ENCODE measurements around the gene ZBTB16. TPM values are rescaled to one million over a fixed set of nuclear protein-coding genes. Genes with fewer than 3 reads are reported as not detected.

Gene ZBTB16
- total and polyA plus RNA-seq, 2 donors (not counting 3 experiments of a cell fraction or from before 2014, with no cell fraction given): 9.8 to 20.3 TPM

DNA sequence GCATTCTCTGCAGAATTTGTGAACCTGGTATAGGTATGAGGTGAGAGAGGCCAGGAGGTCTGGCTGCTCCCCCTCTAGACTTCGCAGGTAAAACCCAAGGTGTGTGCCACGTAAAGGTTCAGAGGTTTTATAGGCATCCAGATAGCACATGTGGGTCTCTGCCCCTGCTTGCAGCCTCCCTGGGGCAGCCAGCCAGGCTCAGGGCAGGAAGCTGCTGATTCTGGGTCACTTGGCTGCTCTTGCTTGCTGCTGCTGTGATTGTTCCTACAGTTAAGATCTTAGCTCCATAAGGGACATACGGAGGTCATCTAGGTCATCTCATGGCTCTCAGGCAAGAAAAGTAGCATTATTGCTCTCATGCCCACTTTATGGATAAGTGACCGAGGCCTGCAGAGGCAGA is 30.2 kb downstream of the ZBTB16 start:
- CTCF ChIA-PET: interaction anchor here (1.2 to 1.5 kb wide), 3 partner anchors 9 to 54 kb away, joined by 4 read pairs; no protein-coding TSS in a partner anchor
- dilution Hi-C loops (cut with MboI; ENCODE audit: extremely low pct_ligation_motif_present, low sequenced_read_pairs): no loop called here

DNA sequence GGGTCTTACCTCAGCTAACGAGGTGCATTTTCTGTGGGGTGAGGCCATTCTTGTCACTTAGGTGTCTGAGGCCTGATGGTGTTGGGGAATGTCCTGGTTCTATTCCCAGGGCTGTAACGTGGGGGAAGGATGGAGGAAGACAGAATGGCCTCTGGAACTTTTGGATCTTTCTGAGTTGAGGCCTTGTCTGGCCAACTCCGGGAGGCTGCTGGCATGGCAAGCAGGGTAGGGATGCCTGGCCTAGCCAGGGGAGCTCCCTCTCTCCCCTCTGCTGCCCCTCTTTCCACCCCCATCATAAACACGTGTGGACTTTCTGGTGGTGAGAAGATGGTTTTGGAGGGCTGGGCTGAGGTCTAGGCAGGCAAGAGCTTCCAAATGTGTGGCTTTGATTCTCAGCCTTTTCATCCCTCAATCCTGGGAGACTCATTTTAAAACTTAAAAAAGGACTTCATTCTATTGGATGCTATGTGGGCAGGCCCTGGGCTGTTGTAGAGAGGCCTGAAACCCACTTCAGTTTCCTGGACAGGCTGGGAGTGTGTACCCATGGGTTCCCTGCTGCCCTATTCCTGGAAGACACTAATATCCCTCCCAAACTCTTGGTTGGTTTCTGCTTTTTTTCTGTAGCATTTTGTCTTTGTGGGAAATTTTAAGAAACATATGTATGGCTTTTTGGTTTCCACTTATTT is 30.9 kb downstream of the ZBTB16 start:
- DNase-seq (ENCODE audit: low read depth, low spot score): no peak
- CTCF ChIA-PET: interaction anchor here (1.2 to 1.5 kb wide), 3 partner anchors 10 to 55 kb away, joined by 4 read pairs; no protein-coding TSS in a partner anchor
- H2AFZ ChIP-seq (ENCODE audit: low read depth, low read length): no peak overlapping the region
- H3K27me3 ChIP-seq (ENCODE audit: control insufficient read depth in 2 of 2, insufficient read depth in 2 of 2, low read length in 2 of 2): no peaks in the 10 kb centered on the region
- H3K9me3 ChIP-seq (replicated peaks; ENCODE audit: control insufficient read depth, insufficient read depth, low read length): no peaks in the 10 kb centered on the region
- H3K9ac ChIP-seq (replicated peaks; ENCODE audit: extremely low read depth, insufficient read depth, low read length): no peak overlapping the region
- intact Hi-C loops (cut with micrococcal nuclease) (no loop called here), dilution Hi-C loops (cut with MboI; ENCODE audit: extremely low pct_ligation_motif_present, low sequenced_read_pairs) (no loop called here)
- peaks cover 29% of the 10 kb centered on the region for H3K4me1 ChIP-seq (ENCODE audit: control insufficient read depth, extremely low read depth, insufficient read depth, low read length)
- no peak for FAIRE-seq
- H3K36me3 ChIP-seq (ENCODE audit: control insufficient read depth in 2 of 2, extremely low read depth in 1 of 2, insufficient read depth in 2 of 2, low read length in 2 of 2): no peaks in the 10 kb centered on the region
- BruUV-seq (replicated peaks): no TSS peak
- no peaks in the 10 kb centered on the region for H4K20me1 ChIP-seq (replicated peaks; ENCODE audit: control insufficient read depth, extremely low read depth, insufficient read depth, low read length)
- H3K79me2 ChIP-seq (ENCODE audit: control insufficient read depth, insufficient read depth, low read length): no peaks in the 10 kb centered on the region
- TF ChIP-seq FOS (IDR thresholded peaks at IDR 0.05; ENCODE audit: borderline replicate concordance, insufficient read depth, low read length) (no peak), GATA2 (IDR thresholded peaks at IDR 0.05; ENCODE audit: insufficient read depth, insufficient read length, low read depth, low read length) (no peak), POLR2A (IDR thresholded peaks at IDR 0.05; ENCODE audit: low read depth, low read length) (no peak), JUN (IDR thresholded peaks at IDR 0.05; ENCODE audit: borderline replicate concordance, insufficient read depth, insufficient read length, low read depth) (no peak), POLR2AphosphoS5 (IDR thresholded peaks at IDR 0.05; ENCODE audit: insufficient read depth, low read depth, low read length) (no peak), MYC (IDR thresholded peaks at IDR 0.05; ENCODE audit: low read depth, low read length) (no peak)
- TF ChIP-seq, protein P1, sequence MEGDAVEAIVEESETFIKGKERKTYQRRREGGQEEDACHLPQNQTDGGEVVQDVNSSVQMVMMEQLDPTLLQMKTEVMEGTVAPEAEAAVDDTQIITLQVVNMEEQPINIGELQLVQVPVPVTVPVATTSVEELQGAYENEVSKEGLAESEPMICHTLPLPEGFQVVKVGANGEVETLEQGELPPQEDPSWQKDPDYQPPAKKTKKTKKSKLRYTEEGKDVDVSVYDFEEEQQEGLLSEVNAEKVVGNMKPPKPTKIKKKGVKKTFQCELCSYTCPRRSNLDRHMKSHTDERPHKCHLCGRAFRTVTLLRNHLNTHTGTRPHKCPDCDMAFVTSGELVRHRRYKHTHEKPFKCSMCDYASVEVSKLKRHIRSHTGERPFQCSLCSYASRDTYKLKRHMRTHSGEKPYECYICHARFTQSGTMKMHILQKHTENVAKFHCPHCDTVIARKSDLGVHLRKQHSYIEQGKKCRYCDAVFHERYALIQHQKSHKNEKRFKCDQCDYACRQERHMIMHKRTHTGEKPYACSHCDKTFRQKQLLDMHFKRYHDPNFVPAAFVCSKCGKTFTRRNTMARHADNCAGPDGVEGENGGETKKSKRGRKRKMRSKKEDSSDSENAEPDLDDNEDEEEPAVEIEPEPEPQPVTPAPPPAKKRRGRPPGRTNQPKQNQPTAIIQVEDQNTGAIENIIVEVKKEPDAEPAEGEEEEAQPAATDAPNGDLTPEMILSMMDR (IDR thresholded peaks at IDR 0.05; ENCODE audit: extremely low read depth in 1 of 2, insufficient read depth in 1 of 2, low read depth in 1 of 2, low read length in 2 of 2): no peak
- POLR2A ChIA-PET: no interaction called here
- H3K9me1 ChIP-seq (replicated peaks; ENCODE audit: control insufficient read depth, extremely low read depth, insufficient read depth, low read length): no peaks in the 10 kb centered on the region
- no peak overlapping the region for H3K27ac ChIP-seq (ENCODE audit: insufficient read depth, low read depth, low read length)
- H3K4me3 ChIP-seq (replicated peaks in 1 of 3; ENCODE audit: insufficient read depth in 1 of 3, low read depth in 1 of 3, low read length in 3 of 3): no peak overlapping the region
- no peak overlapping the region for H3K4me2 ChIP-seq (ENCODE audit: insufficient read depth, low read length)

More for the DNA sequence above, 30.2 kb downstream of the ZBTB16 start:
- H2AFZ ChIP-seq (ENCODE audit: low read depth, low read length): no peak overlapping the region
- H3K27me3 ChIP-seq (ENCODE audit: control insufficient read depth in 2 of 2, insufficient read depth in 2 of 2, low read length in 2 of 2): no peaks in the 10 kb centered on the region
- intact Hi-C loops (cut with micrococcal nuclease): no loop called here
- no peaks in the 10 kb centered on the region for H3K9me3 ChIP-seq (replicated peaks; ENCODE audit: control insufficient read depth, insufficient read depth, low read length)
- no peak overlapping the region for H3K4me3 ChIP-seq (replicated peaks in 1 of 3; ENCODE audit: insufficient read depth in 1 of 3, low read depth in 1 of 3, low read length in 3 of 3)
- H3K9ac ChIP-seq (replicated peaks; ENCODE audit: extremely low read depth, insufficient read depth, low read length): no peak overlapping the region
- FAIRE-seq (peak; percentile 61), DNase-seq (ENCODE audit: low read depth, low spot score) (peak; percentile 34)
- no peaks in the 10 kb centered on the region for H3K36me3 ChIP-seq (ENCODE audit: control insufficient read depth in 2 of 2, extremely low read depth in 1 of 2, insufficient read depth in 2 of 2, low read length in 2 of 2)
- no peak overlapping the region for H3K4me2 ChIP-seq (ENCODE audit: insufficient read depth, low read length)
- TF ChIP-seq GATA2 (IDR thresholded peaks at IDR 0.05; ENCODE audit: insufficient read depth, insufficient read length, low read depth, low read length) (peak; percentile 21), FOS (IDR thresholded peaks at IDR 0.05; ENCODE audit: borderline replicate concordance, insufficient read depth, low read length) (no peak)
- no peak overlapping the region for H3K27ac ChIP-seq (ENCODE audit: insufficient read depth, low read depth, low read length)
- POLR2A ChIA-PET: no interaction called here
- no TSS peak for BruUV-seq (replicated peaks)
- H3K9me1 ChIP-seq (replicated peaks; ENCODE audit: control insufficient read depth, extremely low read depth, insufficient read depth, low read length): no peaks in the 10 kb centered on the region
- H3K79me2 ChIP-seq (ENCODE audit: control insufficient read depth, insufficient read depth, low read length): no peaks in the 10 kb centered on the region
- H4K20me1 ChIP-seq (replicated peaks; ENCODE audit: control insufficient read depth, extremely low read depth, insufficient read depth, low read length): no peaks in the 10 kb centered on the region
- H3K4me1 ChIP-seq (ENCODE audit: control insufficient read depth, extremely low read depth, insufficient read depth, low read length): peaks cover 29% of the 10 kb centered on the region

Measured in endothelial cell of umbilical vein (primary cell).